WTC11 (cell line): ENCODE data around the gene CMPK2. TPM values are rescaled to one million over a fixed set of nuclear protein-coding genes. Genes with fewer than 3 reads are reported as not detected.
A peak's percentile ranks its signal among the peaks of the same experiment; 100 is the strongest.

Source experiments
- ATAC-seq: fragments of 200-7000 bp; cut with Tn5 transposase; 2 replicates; pipeline ENCODE4 v1.10.0; 2021; ENCODE audit warnings: mild to moderate bottlenecking, moderate library complexity
- Bru-seq: library from RNA; stranded (reverse); fragments of 400-500 nt; gene quantifications from one replicate; lab custom pipeline; 2021; lab: Mats Ljungman, UMichigan
- CTCF ChIA-PET: fragments of 300-600 bp; sonication (Branson Sonifier 250); formaldehyde crosslinking; loops from one replicate; lab custom pipeline; 2021; ENCODE audit warnings: antibody characterized with exemption; lab: Charles Lee
- POLR2A ChIA-PET: fragments of 350-600 bp; sonication (Branson Sonifier 250); formaldehyde crosslinking; loops from one replicate; lab custom pipeline; 2021; ENCODE audit warnings: antibody characterized with exemption; lab: Charles Lee
- DNase-seq: peaks from one replicate; pipeline ENCODE4 v3.0.0; 2021; ENCODE audit warnings: low spot score
- H3K27ac Mint-ChIP-seq: 2 replicates; pipeline ENCODE4 v1.8.0; 2021; ENCODE audit warnings: mixed read lengths
- H3K27me3 Mint-ChIP-seq: 2 replicates; pipeline ENCODE4 v1.8.0; 2021; ENCODE audit warnings: low read depth, mild to moderate bottlenecking, moderate library complexity, mixed read lengths
- H3K36me3 Mint-ChIP-seq: 2 replicates; pipeline ENCODE4 v1.8.0; 2021; ENCODE audit warnings: mixed read lengths
- H3K4me1 Mint-ChIP-seq: 2 replicates; pipeline ENCODE4 v1.8.0; 2022; ENCODE audit warnings: mixed read lengths
- H3K4me3 Mint-ChIP-seq: 2 replicates; pipeline ENCODE4 v1.8.0; 2021; ENCODE audit warnings: mild to moderate bottlenecking, moderate library complexity, mixed read lengths
- H3K9me3 Mint-ChIP-seq: 2 replicates; pipeline ENCODE4 v1.8.0; 2021; ENCODE audit warnings: mixed read lengths
- ATF2 ChIP-seq: sonication (generic); formaldehyde crosslinking; IDR thresholded peaks from 2 replicates; pipeline ENCODE4 v1.8.1; 2022; ENCODE audit warnings: low read depth, missing genetic modification reagents, borderline replicate concordance
- CREB1 ChIP-seq: sonication (generic); formaldehyde crosslinking; IDR thresholded peaks from 2 replicates; pipeline ENCODE4 v1.8.0; 2023; ENCODE audit warnings: mild to moderate bottlenecking, missing genetic modification reagents
- CREM ChIP-seq: sonication (generic); formaldehyde crosslinking; IDR thresholded peaks from 2 replicates; pipeline ENCODE4 v1.8.1; 2022; ENCODE audit warnings: mild to moderate bottlenecking, missing genetic modification reagents, moderate library complexity
- EMX1 ChIP-seq: fragments of 250-450 bp; sonication (Bioruptor Pico); IDR thresholded peaks from 2 replicates; pipeline ENCODE4 v1.8.0; 2021; ENCODE audit warnings: mild to moderate bottlenecking
- FOXP4 ChIP-seq: sonication (generic); formaldehyde crosslinking; IDR thresholded peaks from 2 replicates; pipeline ENCODE4 v1.8.0; 2022; ENCODE audit warnings: mild to moderate bottlenecking, missing genetic modification reagents
- MXD4 ChIP-seq: fragments of 250-450 bp; sonication (Bioruptor Pico); IDR thresholded peaks from 2 replicates; pipeline ENCODE4 v1.8.0; 2021; ENCODE audit warnings: mild to moderate bottlenecking, moderate library complexity, borderline replicate concordance
- NFYB ChIP-seq: sonication (generic); formaldehyde crosslinking; conservative IDR thresholded peaks from 2 replicates; pipeline ENCODE4 v1.8.0; 2022; ENCODE audit warnings: low read depth, missing genetic modification reagents
- NR2C2 ChIP-seq: sonication (generic); formaldehyde crosslinking; IDR thresholded peaks from 2 replicates; pipeline ENCODE4 v1.8.0; 2022; ENCODE audit warnings: mild to moderate bottlenecking, missing genetic modification reagents
- RORB ChIP-seq: fragments of 250-450 bp; sonication (Bioruptor Pico); IDR thresholded peaks from 2 replicates; pipeline ENCODE4 v1.9.0; 2021; ENCODE audit warnings: mild to moderate bottlenecking
- TCF7 ChIP-seq: sonication (generic); formaldehyde crosslinking; IDR thresholded peaks from 2 replicates; pipeline ENCODE4 v1.8.0; 2022; ENCODE audit warnings: mild to moderate bottlenecking, low read depth, missing genetic modification reagents, moderate library complexity
- ZNF219 ChIP-seq: sonication (generic); formaldehyde crosslinking; IDR thresholded peaks from 2 replicates; pipeline ENCODE4 v1.8.0; 2023; ENCODE audit warnings: missing genetic modification reagents, mild to moderate bottlenecking, borderline replicate concordance
- ZNF416 ChIP-seq: fragments of 250-450 bp; sonication (Bioruptor Pico); IDR thresholded peaks from 2 replicates; pipeline ENCODE4 v1.9.0; 2021; ENCODE audit warnings: mild to moderate bottlenecking, inconsistent platforms
- long read RNA-seq, 3 experiments: library from RNA in 1 of 3; library from capped mRNA in 1 of 3; library from polyadenylated mRNA in 1 of 3; unstranded in 2 of 3; stranded (forward) in 1 of 3; transcript quantifications; one replicate each; pipeline ENCODE4 v2.0.0, GENCODE V29; 2021
- total RNA-seq: library from RNA; stranded (reverse); gene quantifications from 3 replicates; pipeline ENCODE4 v1.2.3, GENCODE V29; 2021
- TF ChIP-seq, protein P1 (sequence below): sonication (generic); formaldehyde crosslinking; IDR thresholded peaks from 2 replicates; pipeline ENCODE4 v1.8.1; 2022; ENCODE audit warnings: mild to moderate bottlenecking, moderate library complexity, missing genetic modification reagents
- TF ChIP-seq, protein P2 (sequence below): fragments of 250-450 bp; sonication (Bioruptor Pico); IDR thresholded peaks from 2 replicates; pipeline ENCODE4 v1.9.0; 2021; ENCODE audit warnings: moderate library complexity, mild to moderate bottlenecking, inconsistent platforms, borderline replicate concordance
- TF ChIP-seq, protein P3 (sequence below): fragments of 200-600 bp; IDR thresholded peaks from 2 replicates; pipeline ENCODE4 v1.8.0; 2022; ENCODE audit warnings: antibody characterized with exemption
- TF ChIP-seq, protein P4 (sequence below): sonication (generic); formaldehyde crosslinking; IDR thresholded peaks from 2 replicates; pipeline ENCODE4 v1.8.0; 2022; ENCODE audit warnings: mild to moderate bottlenecking, missing genetic modification reagents
- TF ChIP-seq, protein P5 (sequence below): sonication (generic); formaldehyde crosslinking; IDR thresholded peaks from 2 replicates; pipeline ENCODE4 v1.8.1; 2022; ENCODE audit warnings: mild to moderate bottlenecking, missing genetic modification reagents, moderate library complexity, borderline replicate concordance
- TF ChIP-seq, protein P6 (sequence below): fragments of 250-450 bp; sonication (Bioruptor Pico); IDR thresholded peaks from 2 replicates; pipeline ENCODE4 v2.1.2; 2022; ENCODE audit warnings: mild to moderate bottlenecking, moderate library complexity

The CMPK2 gene, protein sequence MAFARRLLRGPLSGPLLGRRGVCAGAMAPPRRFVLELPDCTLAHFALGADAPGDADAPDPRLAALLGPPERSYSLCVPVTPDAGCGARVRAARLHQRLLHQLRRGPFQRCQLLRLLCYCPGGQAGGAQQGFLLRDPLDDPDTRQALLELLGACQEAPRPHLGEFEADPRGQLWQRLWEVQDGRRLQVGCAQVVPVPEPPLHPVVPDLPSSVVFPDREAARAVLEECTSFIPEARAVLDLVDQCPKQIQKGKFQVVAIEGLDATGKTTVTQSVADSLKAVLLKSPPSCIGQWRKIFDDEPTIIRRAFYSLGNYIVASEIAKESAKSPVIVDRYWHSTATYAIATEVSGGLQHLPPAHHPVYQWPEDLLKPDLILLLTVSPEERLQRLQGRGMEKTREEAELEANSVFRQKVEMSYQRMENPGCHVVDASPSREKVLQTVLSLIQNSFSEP
- total RNA-seq (0.13 to 0.32 TPM (median 0.16 TPM) in 3 replicates), Bru-seq, nascent RNA (not detected)
- long read RNA-seq, experiment 1, result 0 reads
- long read RNA-seq, experiment 2, result 0 reads
- long read RNA-seq, experiment 3, result 0 reads

DNA sequence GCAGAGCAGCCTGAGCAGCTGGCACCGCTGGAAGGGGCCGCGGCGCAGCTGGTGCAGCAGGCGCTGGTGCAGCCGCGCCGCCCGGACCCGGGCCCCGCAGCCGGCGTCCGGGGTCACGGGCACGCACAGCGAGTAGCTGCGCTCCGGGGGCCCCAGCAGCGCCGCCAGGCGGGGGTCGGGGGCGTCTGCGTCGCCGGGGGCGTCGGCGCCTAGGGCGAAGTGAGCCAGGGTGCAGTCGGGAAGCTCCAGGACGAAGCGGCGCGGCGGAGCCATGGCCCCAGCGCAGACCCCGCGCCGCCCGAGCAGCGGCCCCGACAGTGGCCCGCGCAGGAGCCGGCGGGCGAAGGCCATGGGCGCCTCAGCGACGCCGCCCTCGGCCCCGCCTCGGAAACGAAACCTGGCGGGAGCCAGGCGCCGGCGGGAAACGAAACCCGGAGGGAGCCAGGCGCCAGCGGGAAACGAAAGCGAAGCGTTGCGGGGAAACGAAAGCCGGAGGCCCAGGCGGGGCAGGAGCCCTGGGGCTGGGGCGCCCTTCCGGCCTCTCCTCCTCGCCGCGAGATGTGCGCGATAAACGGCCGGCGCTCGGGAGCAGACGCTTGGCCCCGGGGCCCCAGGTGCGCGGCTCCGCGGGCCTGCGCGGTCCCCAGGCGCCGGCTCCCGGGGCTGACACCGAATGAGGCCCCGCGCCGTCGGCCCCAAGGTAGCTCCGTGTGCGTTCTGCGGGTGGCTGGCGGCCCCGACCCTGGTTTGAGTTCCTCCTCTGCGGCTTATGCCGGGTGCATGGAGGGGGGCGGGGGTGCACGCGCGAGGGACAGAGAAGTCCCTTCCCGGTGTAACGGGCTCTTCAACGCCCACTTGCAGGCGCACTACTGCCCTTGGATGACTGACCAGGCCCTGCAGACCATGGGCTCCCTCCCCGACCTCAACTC, at the start of gene CMPK2:
Gene CMPK2 (minus strand): TSS at position 562 of the 929 bp plus-strand sequence. CDS start 211 bp downstream, at position 351.
- DNase-seq (peak; percentile 36), ATAC-seq (peak; percentile 71)
- Mint-ChIP-seq H3K4me3 (peak within 1 kb of the TSS; percentile 73), H3K4me1 (peaks cover 4% of the 10 kb centered on the region; the same call in 1 of the 2 replicates), H3K36me3 (peaks cover 35% of the 10 kb centered on the region), H3K27ac (no peak within 1 kb of the TSS), H3K9me3 (peaks cover 68% of the 10 kb centered on the region), H3K27me3 (peaks cover 66% of the 10 kb centered on the region)
- TF ChIP-seq, protein P1, sequence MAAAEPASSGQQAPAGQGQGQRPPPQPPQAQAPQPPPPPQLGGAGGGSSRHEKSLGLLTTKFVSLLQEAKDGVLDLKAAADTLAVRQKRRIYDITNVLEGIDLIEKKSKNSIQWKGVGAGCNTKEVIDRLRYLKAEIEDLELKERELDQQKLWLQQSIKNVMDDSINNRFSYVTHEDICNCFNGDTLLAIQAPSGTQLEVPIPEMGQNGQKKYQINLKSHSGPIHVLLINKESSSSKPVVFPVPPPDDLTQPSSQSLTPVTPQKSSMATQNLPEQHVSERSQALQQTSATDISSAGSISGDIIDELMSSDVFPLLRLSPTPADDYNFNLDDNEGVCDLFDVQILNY (CRISPR knock-in tag), result no peak
- TF ChIP-seq, protein P2, sequence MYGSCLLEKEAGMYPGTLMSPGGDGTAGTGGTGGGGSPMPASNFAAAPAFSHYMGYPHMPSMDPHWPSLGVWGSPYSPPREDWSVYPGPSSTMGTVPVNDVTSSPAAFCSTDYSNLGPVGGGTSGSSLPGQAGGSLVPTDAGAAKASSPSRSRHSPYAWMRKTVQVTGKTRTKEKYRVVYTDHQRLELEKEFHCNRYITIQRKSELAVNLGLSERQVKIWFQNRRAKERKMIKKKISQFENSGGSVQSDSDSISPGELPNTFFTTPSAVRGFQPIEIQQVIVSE (CRISPR knock-in tag), result no peak
- ChIA-PET POLR2A (no interaction called here), CTCF (interaction anchor here (0.6 to 1.2 kb wide), 2 partner anchors 32 to 53 kb away, joined by 3 read pairs; no protein-coding TSS in a partner anchor)

DNA sequence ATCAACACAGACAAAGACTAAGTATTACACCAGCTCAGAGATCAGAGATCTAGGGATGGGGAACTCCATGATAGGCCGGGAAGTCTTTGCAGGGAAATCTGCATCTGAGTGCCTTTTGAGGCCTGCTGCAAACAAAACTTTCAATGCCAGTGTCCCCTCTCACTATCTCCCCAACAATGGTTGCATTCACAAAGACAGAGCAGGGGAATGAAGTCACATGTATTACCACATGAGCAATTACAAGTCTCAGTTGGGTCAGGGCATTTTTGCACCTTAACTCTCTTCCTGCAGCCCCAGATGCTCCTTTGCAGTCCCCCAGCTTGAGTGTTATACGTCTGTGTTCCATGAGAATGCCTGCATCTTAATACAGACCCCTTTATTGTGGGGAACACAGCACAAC, 49.7 kb upstream of the CMPK2 start:
- no peak overlapping the region for H3K27ac Mint-ChIP-seq
- POLR2A ChIA-PET, result no interaction called here

More for the DNA sequence above, 49.7 kb upstream of the CMPK2 start:
- Mint-ChIP-seq H3K27me3 (peaks cover 28% of the 10 kb centered on the region), H3K4me1 (peaks cover 25% of the 10 kb centered on the region), H3K36me3 (no peaks in the 10 kb centered on the region), H3K9me3 (no peaks in the 10 kb centered on the region), H3K4me3 (no peak overlapping the region)
- CTCF ChIA-PET, result interaction anchor here (1.4 to 2.5 kb wide), 3 partner anchors 19 to 119 kb away, joined by 5 to 12 read pairs (median 6); no protein-coding TSS in a partner anchor
- DNase-seq (no peak), ATAC-seq (no peak)
- TF ChIP-seq, protein P3, sequence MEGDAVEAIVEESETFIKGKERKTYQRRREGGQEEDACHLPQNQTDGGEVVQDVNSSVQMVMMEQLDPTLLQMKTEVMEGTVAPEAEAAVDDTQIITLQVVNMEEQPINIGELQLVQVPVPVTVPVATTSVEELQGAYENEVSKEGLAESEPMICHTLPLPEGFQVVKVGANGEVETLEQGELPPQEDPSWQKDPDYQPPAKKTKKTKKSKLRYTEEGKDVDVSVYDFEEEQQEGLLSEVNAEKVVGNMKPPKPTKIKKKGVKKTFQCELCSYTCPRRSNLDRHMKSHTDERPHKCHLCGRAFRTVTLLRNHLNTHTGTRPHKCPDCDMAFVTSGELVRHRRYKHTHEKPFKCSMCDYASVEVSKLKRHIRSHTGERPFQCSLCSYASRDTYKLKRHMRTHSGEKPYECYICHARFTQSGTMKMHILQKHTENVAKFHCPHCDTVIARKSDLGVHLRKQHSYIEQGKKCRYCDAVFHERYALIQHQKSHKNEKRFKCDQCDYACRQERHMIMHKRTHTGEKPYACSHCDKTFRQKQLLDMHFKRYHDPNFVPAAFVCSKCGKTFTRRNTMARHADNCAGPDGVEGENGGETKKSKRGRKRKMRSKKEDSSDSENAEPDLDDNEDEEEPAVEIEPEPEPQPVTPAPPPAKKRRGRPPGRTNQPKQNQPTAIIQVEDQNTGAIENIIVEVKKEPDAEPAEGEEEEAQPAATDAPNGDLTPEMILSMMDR, result no peak
- TF ChIP-seq ZNF416 (CRISPR knock-in tag), result no peak
- TF ChIP-seq NFYB (CRISPR knock-in tag), result no peak
- no peak for TF ChIP-seq RORB (CRISPR knock-in tag)
- no peak for TF ChIP-seq MXD4
- TF ChIP-seq, protein P4, sequence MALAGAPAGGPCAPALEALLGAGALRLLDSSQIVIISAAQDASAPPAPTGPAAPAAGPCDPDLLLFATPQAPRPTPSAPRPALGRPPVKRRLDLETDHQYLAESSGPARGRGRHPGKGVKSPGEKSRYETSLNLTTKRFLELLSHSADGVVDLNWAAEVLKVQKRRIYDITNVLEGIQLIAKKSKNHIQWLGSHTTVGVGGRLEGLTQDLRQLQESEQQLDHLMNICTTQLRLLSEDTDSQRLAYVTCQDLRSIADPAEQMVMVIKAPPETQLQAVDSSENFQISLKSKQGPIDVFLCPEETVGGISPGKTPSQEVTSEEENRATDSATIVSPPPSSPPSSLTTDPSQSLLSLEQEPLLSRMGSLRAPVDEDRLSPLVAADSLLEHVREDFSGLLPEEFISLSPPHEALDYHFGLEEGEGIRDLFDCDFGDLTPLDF (CRISPR knock-in tag), result no peak
- no peak for TF ChIP-seq ZNF219 (CRISPR knock-in tag)
- no peak for TF ChIP-seq EMX1
- TF ChIP-seq, protein P5, sequence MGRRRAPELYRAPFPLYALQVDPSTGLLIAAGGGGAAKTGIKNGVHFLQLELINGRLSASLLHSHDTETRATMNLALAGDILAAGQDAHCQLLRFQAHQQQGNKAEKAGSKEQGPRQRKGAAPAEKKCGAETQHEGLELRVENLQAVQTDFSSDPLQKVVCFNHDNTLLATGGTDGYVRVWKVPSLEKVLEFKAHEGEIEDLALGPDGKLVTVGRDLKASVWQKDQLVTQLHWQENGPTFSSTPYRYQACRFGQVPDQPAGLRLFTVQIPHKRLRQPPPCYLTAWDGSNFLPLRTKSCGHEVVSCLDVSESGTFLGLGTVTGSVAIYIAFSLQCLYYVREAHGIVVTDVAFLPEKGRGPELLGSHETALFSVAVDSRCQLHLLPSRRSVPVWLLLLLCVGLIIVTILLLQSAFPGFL (CRISPR knock-in tag), result no peak
- no peak for TF ChIP-seq NR2C2 (CRISPR knock-in tag)
- no peak for TF ChIP-seq CREM
- TF ChIP-seq, protein P6, sequence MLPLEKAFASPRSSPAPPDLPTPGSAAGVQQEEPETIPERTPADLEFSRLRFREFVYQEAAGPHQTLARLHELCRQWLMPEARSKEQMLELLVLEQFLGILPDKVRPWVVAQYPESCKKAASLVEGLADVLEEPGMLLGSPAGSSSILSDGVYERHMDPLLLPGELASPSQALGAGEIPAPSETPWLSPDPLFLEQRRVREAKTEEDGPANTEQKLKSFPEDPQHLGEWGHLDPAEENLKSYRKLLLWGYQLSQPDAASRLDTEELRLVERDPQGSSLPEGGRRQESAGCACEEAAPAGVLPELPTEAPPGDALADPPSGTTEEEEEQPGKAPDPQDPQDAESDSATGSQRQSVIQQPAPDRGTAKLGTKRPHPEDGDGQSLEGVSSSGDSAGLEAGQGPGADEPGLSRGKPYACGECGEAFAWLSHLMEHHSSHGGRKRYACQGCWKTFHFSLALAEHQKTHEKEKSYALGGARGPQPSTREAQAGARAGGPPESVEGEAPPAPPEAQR (CRISPR knock-in tag), result no peak
- no peak for TF ChIP-seq TCF7 (CRISPR knock-in tag)
- no peak for TF ChIP-seq ATF2
- TF ChIP-seq FOXP4, result no peak
- no peak for TF ChIP-seq CREB1
